Fibroblast of lung (primary cell): ENCODE measurements around the gene DOCK4.

ENCODE experiments used
- CTCF ChIP-seq, 2 donors: IDR thresholded peaks in 1 of 2; conservative IDR thresholded peaks in 1 of 2; 1 replicate in 1 of 2; 2 replicates in 1 of 2; pipeline ENCODE4 v1.5.1; 2011 to 2012; ENCODE audit warnings: low read length in 2 of 2, control low read depth in 1 of 2, inconsistent platforms in 1 of 2, low read depth in 1 of 2, mild to moderate bottlenecking in 1 of 2
- EZH2 ChIP-seq: IDR thresholded peaks from 2 replicates; pipeline ENCODE4 v1.5.1; 2012; ENCODE audit warnings: low read length, control low read depth, mild to moderate bottlenecking; ENCODE audit errors: missing control alignments

- no peak for TF ChIP-seq CTCF (conservative IDR thresholded peaks at IDR 0.05 in 1 of 2, IDR thresholded peaks at IDR 0.05 in 1 of 2; ENCODE audit: low read depth in 1 of 2, low read length in 2 of 2)
- no peak for TF ChIP-seq EZH2
Measured at GRCh38 chr7:112020800-112021199, 185.4 kb downstream of the DOCK4 start.
